ENCODE results near the gene IGSF23.

DNA sequence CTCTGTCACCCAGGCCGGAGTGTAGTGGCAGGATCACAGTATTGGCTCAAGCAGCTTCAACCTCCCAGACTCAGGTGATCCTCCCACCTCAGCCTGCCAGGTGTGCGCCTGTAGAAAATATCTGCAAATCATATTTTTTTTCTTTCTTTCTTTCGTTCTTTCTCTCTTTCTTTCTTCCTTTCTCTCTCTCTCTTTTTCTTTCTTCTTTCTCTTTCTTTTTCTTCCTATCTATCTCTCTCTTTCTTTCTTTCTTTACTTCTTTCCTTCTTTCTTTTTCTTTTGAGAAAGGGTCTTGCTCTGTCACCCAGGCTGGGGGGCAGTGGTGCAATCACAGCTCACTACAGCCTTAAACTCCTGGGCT is 16.3 kb upstream of the IGSF23 start:
- TF ChIP-seq, protein P1, sequence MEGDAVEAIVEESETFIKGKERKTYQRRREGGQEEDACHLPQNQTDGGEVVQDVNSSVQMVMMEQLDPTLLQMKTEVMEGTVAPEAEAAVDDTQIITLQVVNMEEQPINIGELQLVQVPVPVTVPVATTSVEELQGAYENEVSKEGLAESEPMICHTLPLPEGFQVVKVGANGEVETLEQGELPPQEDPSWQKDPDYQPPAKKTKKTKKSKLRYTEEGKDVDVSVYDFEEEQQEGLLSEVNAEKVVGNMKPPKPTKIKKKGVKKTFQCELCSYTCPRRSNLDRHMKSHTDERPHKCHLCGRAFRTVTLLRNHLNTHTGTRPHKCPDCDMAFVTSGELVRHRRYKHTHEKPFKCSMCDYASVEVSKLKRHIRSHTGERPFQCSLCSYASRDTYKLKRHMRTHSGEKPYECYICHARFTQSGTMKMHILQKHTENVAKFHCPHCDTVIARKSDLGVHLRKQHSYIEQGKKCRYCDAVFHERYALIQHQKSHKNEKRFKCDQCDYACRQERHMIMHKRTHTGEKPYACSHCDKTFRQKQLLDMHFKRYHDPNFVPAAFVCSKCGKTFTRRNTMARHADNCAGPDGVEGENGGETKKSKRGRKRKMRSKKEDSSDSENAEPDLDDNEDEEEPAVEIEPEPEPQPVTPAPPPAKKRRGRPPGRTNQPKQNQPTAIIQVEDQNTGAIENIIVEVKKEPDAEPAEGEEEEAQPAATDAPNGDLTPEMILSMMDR (IDR thresholded peaks at IDR 0.05; ENCODE audit: insufficient read depth, low read length, poor library complexity, severe bottlenecking), result no peak
- TF ChIP-seq EZH2phosphoT487 (conservative IDR thresholded peaks at IDR 0.05; ENCODE audit: low read length), result no peak

All from SU-DHL-6 (cell line).